HG03469 (cell line): ENCODE data around the gene TPRG1.
"Not testable (repeated sequence)": the region's sequence is repeated elsewhere in the genome, so short reads cannot be mapped to it uniquely, and the experiment has no call there.

Experiments used
- ATAC-seq: cut with Tn5 transposase; IDR thresholded peaks from one replicate; pipeline ENCODE4 v1.9.1; 2021; ENCODE audit warnings: mild to moderate bottlenecking, moderate library complexity, moderate number of reproducible peaks; ENCODE audit not compliant: unreplicated experiment

Gene TPRG1

DNA sequence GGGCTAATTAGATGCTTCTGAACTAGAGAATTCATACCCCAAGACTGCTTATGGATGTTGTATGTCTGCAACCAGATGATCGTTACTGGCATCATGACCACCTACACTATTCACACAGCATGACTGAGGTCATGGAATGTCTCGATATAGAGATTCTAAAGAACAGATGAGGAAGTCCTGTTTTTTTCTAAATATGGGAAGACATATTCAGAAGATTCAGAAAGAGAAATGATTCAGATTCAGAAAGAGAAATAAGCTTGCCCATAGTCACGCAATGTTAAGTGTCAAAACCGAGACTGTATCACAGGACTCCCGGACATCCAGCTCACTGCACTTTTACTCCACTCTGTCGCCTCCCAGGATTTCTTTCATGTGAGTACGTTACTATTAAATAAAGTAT, 136.2 kb downstream of the TPRG1 start:
- ATAC-seq = no peak

- ATAC-seq = no peak
Observed at GRCh38 chr3:189308608-189309007, 136.8 kb downstream of the TPRG1 start.

GRCh38 chr3:189309400-189309975, 137.7 kb downstream of the TPRG1 start:
- ATAC-seq = no peak

- no peak for ATAC-seq
Observed at GRCh38 chr3:189311521-189311920, 139.8 kb downstream of the TPRG1 start.

GRCh38 chr3:189312866-189313265, 141.1 kb downstream of the TPRG1 start:
- ATAC-seq = no peak

DNA sequence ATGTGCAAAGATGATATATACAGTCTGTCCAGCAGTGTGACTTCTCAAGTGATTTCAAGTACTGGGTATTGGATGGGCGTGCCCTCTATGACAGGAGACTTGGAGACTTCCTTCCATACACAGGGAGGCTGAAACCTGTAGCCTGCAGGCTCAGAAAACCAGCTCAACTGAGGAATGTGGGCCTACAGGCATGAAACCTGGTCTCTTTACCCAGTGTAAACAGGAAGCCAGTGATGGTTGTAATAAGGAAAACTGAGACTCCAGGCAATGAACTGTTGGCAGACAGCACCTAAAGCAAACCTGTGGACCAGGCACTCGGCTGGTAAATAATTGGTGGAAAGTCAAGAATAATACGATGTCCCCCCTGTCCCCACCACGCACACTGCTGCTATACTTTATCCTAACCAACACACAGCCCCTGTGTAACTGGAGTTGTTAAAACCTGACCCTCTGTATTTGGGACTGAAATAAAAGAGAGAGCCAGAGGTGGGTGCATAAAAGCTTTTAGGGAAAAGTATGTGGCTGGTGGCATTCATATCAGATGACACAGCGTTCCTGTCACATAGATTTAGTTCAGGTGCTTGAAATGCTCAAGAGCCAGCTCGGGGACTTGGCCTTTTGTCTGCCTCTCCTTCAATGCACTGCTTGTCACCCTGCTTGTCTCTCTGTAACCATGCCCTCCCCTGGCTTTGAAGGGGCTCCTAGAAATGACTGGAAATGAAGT, 144.7 kb downstream of the TPRG1 start:
- no peak for ATAC-seq

DNA sequence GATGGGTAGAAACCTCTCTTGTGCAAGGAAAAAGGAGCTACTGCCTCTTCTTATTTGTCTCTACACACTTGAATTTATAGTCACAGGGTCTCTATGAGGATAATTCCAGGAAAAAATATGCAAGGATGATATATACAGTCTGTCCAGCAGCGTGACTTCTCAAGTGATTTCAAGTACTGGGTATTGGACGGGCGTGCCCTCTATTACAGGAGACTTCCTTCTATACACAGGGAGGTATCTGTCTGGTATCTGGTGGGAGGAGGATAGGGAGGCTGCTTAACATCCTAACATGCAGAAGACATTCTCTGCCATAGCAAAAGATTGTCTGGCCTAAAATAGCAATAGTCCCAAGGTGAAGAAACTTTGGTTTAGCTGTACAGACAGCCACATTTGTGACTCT, 146.1 kb downstream of the TPRG1 start:
- ATAC-seq = no peak

GRCh38 chr3:189320511-189320910, 148.7 kb downstream of the TPRG1 start:
- no peak for ATAC-seq

DNA sequence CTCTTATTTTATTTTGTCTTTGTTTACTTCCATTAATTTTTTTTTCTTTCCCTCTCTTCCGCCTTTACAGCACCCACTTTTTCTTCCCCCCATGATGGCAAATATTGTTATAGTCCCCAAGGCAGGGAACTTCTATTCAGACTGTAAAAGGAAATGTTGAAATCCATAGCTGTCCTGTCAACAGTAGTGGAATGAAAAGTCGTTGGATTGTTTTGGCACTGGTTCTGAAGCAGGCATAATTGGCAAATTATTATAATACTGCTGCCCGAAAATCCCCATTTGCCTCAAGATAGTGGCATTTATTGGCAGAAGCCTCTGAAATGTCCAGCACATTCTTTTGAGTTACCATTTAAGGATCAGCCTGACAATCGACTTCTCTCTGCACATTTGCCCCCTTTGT, 150.6 kb downstream of the TPRG1 start:
- ATAC-seq = no peak

DNA sequence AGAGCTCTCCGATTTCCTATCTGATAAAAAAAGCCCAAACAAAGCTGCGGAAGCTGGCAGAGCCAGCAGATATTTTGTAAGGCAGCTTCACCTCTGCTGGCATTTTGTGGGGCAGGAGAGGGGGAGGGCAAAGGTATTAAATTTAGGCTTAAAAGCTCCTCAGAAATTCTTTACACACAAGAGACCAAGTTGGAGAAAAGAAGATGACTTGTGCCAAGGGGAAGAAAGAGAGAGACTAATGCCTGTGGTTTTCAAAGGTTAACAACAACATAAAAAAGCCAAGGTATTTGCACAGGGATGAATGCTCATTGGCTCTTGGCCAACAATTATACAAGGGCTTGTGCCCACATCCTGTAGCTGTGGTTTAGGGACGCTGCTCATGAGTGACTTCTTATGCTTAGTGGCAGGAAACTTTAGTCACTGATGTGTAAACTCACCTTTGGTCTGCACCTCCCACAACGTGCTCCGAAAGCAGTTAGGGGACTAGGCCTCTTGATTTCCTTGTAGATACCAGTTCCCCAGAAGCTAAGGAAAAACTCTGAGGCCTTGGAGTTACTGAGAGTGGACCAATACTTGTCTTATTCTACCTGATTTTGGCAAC, 152.9 kb downstream of the TPRG1 start:
- ATAC-seq = peak; percentile 99

- no peak for ATAC-seq
Observed at GRCh38 chr3:189325454-189325853, 153.7 kb downstream of the TPRG1 start.

- not testable (repeated sequence) for ATAC-seq
Observed at GRCh38 chr3:189329630-189330029, 157.9 kb downstream of the TPRG1 start.

DNA sequence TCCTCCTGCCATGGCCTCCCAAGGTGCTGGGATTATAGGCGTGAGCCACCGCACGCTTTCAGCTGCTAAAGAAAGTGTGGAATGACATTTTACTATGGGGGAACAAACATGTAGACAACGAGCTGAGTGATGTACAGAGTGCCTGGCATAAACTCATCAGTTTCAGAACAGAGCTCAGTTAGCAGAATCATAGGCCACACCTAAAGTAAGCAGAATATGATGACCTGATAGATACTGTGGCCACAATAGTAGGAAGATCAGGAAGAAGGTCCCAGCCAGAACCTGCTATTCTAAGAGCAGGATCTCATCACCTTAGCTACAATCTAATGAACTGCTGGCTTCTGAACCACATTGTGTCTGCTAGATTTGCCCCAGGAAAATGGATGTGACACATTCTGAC, 158.3 kb downstream of the TPRG1 start:
- no peak for ATAC-seq

- ATAC-seq = no peak
Observed at GRCh38 chr3:189331002-189331418, 159.2 kb downstream of the TPRG1 start.

DNA sequence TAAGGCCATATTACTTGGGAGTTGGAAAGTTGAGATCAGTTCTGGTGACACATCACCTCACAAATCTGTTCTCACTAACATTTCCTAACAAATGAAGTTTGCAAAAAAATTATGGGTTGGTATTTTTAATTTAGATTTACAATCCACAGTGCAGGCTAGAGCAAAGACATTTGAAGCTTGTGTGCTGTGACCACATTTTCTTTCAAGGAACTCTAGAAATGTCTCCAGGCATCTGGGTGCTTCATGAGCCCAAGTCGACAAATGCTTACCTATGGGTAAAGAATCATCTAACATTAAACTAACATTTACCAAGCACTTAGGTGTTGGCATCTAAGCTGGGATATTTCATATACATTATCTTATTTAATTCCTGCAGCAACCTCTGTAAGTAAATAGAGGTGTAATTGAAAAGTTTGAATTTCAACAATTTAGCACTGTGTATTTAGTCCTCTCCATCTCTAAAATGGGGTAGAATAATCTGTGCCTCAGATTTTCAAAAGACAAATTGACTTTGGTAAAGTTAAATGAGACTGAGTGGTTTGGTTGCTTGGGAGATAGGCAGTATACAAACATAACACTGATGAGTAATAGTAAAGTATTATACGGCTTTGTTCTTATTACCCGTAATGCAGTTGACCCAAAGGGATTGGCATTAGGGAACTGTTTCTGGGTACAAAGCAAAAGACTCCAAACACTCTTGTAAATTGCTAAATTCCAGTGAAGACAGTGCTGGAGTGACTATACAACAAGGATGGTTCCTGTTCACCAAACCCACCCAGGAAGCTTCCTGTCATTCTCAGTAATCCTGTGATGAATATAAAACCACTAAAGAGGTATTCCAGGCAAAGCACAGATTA, 162.5 kb downstream of the TPRG1 start:
- no peak for ATAC-seq

DNA sequence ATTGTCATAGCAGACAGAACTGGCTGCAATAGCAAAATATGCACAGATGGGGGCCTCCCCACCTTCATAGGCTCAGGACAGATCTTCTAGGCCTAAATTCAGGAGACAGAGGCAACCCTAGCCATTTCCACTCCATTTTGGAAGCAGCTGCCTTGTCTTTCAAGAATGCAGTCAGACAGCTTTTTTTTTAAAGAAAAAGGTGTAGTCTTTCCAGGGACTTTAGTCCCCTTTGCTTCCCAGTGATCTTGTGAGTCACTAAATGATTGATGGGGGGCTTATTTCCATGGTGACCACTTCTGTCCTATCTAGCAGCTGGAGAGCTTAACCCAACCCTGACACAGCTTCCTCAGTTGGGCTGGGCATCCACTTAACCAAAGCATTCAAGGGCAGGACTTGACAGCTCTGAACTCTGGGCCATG, 165.9 kb downstream of the TPRG1 start:
- no peak for ATAC-seq

- no peak for ATAC-seq
Observed at GRCh38 chr3:189338366-189338765, 166.6 kb downstream of the TPRG1 start.

DNA sequence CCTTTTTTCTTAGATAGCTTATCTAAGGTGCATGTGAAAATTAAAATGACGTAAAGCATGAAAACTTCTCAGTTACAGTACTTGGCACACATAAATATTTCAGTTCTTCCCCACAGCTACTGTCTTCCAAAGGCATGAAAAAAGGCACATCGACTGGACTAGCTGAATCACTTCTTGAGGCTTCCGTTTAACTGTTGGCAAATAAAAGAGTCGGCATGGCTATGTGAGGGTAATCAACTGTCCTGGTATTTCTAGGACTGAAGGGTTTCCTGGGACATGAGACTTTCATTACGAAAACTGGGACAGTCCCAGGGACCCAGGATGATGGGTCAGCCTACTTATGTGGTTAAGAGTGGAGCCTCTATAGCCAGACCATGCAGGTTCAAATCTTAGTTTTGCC, 168.2 kb downstream of the TPRG1 start:
- no peak for ATAC-seq

DNA sequence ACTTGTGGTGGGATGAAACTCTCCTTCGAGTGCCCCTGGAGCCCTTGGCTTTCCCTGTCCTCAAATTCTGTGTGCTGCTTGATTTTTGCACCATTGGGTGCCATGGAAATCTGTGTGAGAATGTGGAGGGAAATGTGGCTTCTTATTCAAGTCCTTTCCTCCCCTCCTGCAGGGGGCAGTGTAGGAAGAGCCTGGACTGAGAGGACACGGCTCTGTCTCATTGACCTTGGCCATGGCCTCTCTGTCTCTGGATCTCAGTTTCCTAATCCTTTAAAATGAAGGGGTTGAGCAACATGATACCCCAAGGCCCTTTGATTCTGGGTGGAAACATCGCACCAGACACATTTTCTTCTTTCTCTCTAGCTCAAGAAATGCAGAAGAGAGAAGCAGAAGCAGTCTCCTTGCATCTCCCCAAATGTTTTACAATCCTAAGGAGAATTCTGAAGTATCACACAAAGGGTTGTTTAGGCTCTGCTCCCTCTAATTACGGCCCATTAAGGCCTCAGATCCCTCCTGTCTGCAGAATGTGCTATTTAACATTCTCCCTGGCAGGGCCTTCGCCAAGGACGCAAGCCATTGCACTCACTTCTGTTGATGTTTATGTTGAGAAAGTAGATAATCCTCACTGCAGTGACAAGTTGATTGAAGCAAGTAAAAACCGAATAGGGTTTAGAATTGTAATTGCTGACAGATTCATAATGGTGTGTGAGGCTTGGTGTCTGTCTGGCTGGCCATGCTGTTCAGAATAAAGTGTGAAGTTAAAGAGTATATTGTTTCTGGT, 169.1 kb downstream of the TPRG1 start:
- no peak for ATAC-seq

DNA sequence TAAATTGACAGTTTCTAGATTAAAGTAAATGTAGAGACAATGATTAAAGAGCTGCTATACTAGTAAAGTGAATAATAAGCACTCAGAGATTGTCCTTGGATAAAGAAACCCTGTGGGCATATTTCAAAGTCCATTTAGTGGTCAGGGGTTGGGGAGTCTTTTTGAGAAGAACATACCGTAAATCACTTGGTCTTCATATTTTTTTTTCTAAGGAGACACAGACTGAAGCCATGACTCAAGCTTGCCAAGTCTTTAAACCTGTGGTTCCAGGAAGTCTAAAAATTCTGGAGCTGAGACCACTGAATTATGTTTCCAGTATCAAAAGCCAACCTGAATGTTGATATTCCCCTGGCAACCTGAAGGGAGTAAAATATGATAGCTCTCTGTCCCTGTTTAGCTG, 171.0 kb downstream of the TPRG1 start:
- ATAC-seq = no peak

- ATAC-seq = no peak
Observed at GRCh38 chr3:189344996-189345395, 173.2 kb downstream of the TPRG1 start.
